Calu3 (cell line): Measurements from ENCODE around the gene BRSK2. TPM values are rescaled to one million over a fixed set of nuclear protein-coding genes. Genes with fewer than 3 reads are reported as not detected.

Experiments used
- BruUV-seq: library from RNA; stranded (reverse); fragments of 400-500 nt; replicated peaks from 2 replicates; lab custom pipeline; 2021; lab: Mats Ljungman, UMichigan
- CTCF ChIA-PET: fragments of 300-600 bp; sonication (Branson Sonifier 250); formaldehyde crosslinking; loops from one replicate; lab custom pipeline; 2022; ENCODE audit warnings: antibody characterized with exemption; lab: Charles Lee
- DNase-seq: peaks from one replicate; pipeline ENCODE4 v3.0.0; 2022
- H3K27ac Mint-ChIP-seq: one replicate; pipeline ENCODE4 v1.8.0; 2022; ENCODE audit warnings: mixed read lengths; ENCODE audit not compliant: unreplicated experiment
- H3K27me3 Mint-ChIP-seq: one replicate; pipeline ENCODE4 v1.8.0; 2022; ENCODE audit warnings: mixed read lengths; ENCODE audit not compliant: unreplicated experiment
- H3K36me3 Mint-ChIP-seq: one replicate; pipeline ENCODE4 v1.8.0; 2022; ENCODE audit warnings: mild to moderate bottlenecking, moderate library complexity, mixed read lengths; ENCODE audit not compliant: insufficient read depth, unreplicated experiment
- H3K4me1 Mint-ChIP-seq: one replicate; pipeline ENCODE4 v1.8.0; 2022; ENCODE audit warnings: mild to moderate bottlenecking, low read depth, mixed read lengths; ENCODE audit not compliant: unreplicated experiment
- H3K4me3 Mint-ChIP-seq: one replicate; pipeline ENCODE4 v1.8.0; 2022; ENCODE audit warnings: mild to moderate bottlenecking, low read depth, moderate library complexity, mixed read lengths; ENCODE audit not compliant: unreplicated experiment
- H3K9me3 Mint-ChIP-seq: one replicate; pipeline ENCODE4 v1.8.0; 2022; ENCODE audit warnings: low read depth, mixed read lengths; ENCODE audit not compliant: unreplicated experiment
- intact Hi-C: fragments of 100-400 bp; cut with micrococcal nuclease; formaldehyde crosslinking; loops from one replicate; pipeline ENCODE4 v1.10.0; 2022; ENCODE audit not compliant: unreplicated experiment
- total RNA-seq: library from RNA; stranded (reverse); gene quantifications from 2 replicates; pipeline ENCODE4 v1.2.3, GENCODE V29; 2022
- TF ChIP-seq, protein P1 (sequence below): fragments of 200-600 bp; IDR thresholded peaks from one replicate; pipeline ENCODE4 v1.8.0; 2022; ENCODE audit warnings: antibody characterized with exemption; ENCODE audit not compliant: unreplicated experiment

Gene BRSK2
- total RNA-seq, 1 experiment from 2014 or later, result 2.6 TPM

DNA sequence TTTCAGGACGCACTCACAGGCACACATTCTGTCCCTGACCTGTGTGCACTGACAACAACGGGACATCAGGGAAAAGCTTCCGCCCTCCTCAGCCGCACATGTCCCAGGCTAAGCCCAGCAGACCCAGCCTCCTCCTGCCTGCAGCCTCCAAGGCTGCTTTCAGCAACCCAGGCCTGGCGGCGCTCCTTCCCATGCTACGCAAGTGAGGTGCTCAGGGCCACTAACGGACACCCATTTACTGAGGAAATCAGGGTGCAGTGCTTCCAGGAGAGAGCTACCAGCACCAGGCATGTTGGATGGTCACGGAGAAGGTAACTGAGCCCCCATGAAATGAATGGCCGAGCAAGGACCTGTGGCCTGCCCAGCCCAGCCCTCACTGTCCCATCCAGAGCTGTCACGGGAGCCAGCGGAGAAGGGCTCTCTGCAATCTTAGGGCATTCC, 90.0 kb downstream of the BRSK2 start:
- TF ChIP-seq, protein P1, sequence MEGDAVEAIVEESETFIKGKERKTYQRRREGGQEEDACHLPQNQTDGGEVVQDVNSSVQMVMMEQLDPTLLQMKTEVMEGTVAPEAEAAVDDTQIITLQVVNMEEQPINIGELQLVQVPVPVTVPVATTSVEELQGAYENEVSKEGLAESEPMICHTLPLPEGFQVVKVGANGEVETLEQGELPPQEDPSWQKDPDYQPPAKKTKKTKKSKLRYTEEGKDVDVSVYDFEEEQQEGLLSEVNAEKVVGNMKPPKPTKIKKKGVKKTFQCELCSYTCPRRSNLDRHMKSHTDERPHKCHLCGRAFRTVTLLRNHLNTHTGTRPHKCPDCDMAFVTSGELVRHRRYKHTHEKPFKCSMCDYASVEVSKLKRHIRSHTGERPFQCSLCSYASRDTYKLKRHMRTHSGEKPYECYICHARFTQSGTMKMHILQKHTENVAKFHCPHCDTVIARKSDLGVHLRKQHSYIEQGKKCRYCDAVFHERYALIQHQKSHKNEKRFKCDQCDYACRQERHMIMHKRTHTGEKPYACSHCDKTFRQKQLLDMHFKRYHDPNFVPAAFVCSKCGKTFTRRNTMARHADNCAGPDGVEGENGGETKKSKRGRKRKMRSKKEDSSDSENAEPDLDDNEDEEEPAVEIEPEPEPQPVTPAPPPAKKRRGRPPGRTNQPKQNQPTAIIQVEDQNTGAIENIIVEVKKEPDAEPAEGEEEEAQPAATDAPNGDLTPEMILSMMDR, result no peak
- DNase-seq, result no peak

DNA sequence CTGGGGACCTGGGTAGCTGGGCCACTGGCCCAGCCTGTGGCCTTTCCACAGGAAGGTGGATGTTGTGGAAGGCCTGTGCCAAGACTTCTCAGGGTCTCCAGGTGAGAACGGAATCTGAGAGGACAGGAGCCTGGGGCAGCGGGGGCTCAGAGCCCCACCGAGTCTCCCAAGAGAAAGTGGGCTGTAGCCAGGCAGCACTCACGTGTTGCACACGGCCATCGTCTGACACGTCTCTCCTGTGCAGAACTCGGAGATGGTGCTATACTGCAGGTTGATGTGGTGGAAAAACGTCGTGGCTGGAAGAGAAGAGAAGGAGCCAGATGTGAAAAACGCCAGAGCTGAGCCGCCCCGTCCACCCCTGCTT, 90.4 kb downstream of the BRSK2 start:
- intact Hi-C loops, result no loop called here
- Mint-ChIP-seq H3K9me3 (no peaks in the 10 kb centered on the region), H3K27me3 (no peaks in the 10 kb centered on the region), H3K36me3 (peaks cover 4% of the 10 kb centered on the region), H3K4me1 (peaks cover 4% of the 10 kb centered on the region), H3K27ac (no peak overlapping the region), H3K4me3 (no peak overlapping the region)
- no peak for DNase-seq
- TF ChIP-seq, protein P1, result no peak
- CTCF ChIA-PET, result no interaction called here
- BruUV-seq, result no TSS peak

More for the DNA sequence above, 90.0 kb downstream of the BRSK2 start:
- CTCF ChIA-PET, result no interaction called here
- no peaks in the 10 kb centered on the region for H3K36me3 Mint-ChIP-seq
- H3K27me3 Mint-ChIP-seq, result no peaks in the 10 kb centered on the region
- no peaks in the 10 kb centered on the region for H3K4me1 Mint-ChIP-seq
- H3K4me3 Mint-ChIP-seq, result no peak overlapping the region
- intact Hi-C loops, result no loop called here
- H3K27ac Mint-ChIP-seq, result no peak overlapping the region
- H3K9me3 Mint-ChIP-seq, result no peaks in the 10 kb centered on the region
- BruUV-seq, result no TSS peak

DNA sequence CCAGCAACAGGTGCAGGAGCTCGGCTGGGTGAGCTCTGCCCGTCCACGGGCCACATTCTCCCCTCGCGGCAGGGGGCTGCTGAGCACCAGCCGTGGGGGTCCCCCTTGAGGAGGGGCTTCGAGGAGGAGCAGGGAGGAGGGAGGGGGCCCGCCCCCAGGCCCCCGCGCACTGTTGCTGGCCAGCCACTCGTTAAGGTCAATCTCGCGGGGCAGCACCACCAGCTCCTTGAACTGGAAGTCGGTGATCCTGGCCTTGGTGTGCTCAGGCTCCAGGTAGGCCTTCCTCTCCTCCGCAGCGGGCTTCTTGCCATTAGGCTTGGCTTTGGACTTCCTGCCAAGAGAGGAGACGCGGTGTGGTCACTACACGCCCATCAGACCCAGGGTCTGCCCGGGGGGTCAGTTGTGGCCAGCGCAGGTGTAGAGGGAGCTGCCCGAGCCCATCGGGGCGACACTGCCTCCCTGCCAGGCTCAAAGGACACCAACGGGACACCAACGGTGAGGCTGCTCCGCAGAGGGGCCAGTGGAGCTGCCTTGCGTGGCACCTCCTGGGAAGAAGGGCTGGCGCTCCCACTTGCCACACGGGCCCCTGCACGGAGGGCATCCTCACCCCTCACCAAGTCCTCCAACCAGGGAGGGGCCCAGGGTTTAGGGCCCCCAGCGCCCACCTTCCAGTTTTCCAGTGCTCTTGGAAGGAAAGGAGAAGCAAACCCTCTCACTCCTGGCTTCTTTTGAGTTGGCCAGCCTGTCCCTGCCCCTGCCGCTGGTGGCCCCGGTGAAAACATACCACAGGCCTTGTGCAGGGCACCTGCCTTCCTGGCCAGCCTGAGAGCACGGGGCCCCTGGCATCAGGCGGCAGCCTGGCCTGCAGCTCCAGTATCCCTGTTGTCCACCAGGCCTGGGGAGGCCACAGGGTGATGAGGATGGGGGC, 91.1 kb downstream of the BRSK2 start:
- CTCF ChIA-PET, result interaction anchor here (0.6 kb wide), 1 partner anchor 420 kb away, joined by 3 read pairs; no protein-coding TSS in a partner anchor
- H3K27ac Mint-ChIP-seq, result no peak overlapping the region
- TF ChIP-seq, protein P1, result no peak
- no peak for DNase-seq
- peaks cover 5% of the 10 kb centered on the region for H3K36me3 Mint-ChIP-seq
- H3K4me1 Mint-ChIP-seq, result peaks cover 11% of the 10 kb centered on the region
- H3K27me3 Mint-ChIP-seq, result no peaks in the 10 kb centered on the region
- BruUV-seq, result no TSS peak
- no peaks in the 10 kb centered on the region for H3K9me3 Mint-ChIP-seq
- H3K4me3 Mint-ChIP-seq, result no peak overlapping the region
- intact Hi-C loops, result no loop called here

DNA sequence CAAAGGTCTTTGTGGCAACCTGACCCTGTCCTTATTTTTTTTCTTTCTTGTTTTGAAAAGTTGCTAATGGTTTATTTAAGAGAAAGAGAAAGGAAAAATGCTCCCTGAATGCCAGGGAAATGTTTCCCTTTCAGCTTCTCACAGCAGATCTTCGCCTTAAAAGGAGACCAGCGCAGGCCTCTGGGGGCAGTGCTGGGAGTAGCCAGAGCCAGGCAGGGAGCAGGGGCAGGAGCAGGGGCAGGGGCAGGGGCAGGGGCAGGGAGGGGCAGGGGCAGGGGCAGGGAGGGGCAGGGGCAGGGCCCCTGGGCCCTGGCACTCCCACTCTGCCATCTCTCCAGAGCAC, 91.7 kb downstream of the BRSK2 start:
- H3K36me3 Mint-ChIP-seq, result peaks cover 5% of the 10 kb centered on the region
- CTCF ChIA-PET, result interaction anchor here (0.6 kb wide), 1 partner anchor 420 kb away, joined by 3 read pairs; no protein-coding TSS in a partner anchor
- no peak overlapping the region for H3K27ac Mint-ChIP-seq
- H3K4me1 Mint-ChIP-seq, result peaks cover 16% of the 10 kb centered on the region
- BruUV-seq, result no TSS peak
- no peak for DNase-seq
- no peaks in the 10 kb centered on the region for H3K27me3 Mint-ChIP-seq
- intact Hi-C loops, result no loop called here
- H3K4me3 Mint-ChIP-seq, result no peak overlapping the region
- TF ChIP-seq, protein P1, result no peak
- H3K9me3 Mint-ChIP-seq, result no peaks in the 10 kb centered on the region
